Prostate gland (tissue), 2 donors: ENCODE measurements around the gene ZNF609.

ENCODE experiments used
- CTCF ChIP-seq, 4 experiments: fragments of 200-600 bp in 2 of 4; fragments of 450-650 bp in 2 of 4; sonication (generic) in 2 of 4; IDR thresholded peaks; 1 replicate in 3 of 4; 2 replicates in 1 of 4; pipeline ENCODE4 v1.5.1; 2016 to 2019; ENCODE audit warnings: antibody characterized with exemption in 4 of 4, mild to moderate bottlenecking in 2 of 4, moderate library complexity in 2 of 4
- POLR2A ChIP-seq: fragments of 450-650 bp; IDR thresholded peaks from one replicate; pipeline ENCODE4 v1.6.1; 2016; ENCODE audit warnings: antibody characterized with exemption, mild to moderate bottlenecking
- POLR2AphosphoS5 ChIP-seq: sonication (generic); formaldehyde crosslinking; IDR thresholded peaks from one replicate; pipeline ENCODE4 v1.6.1; 2017; ENCODE audit warnings: antibody characterized with exemption

GRCh38 chr15:64629063-64629462, 168.7 kb downstream of the ZNF609 start:
- TF ChIP-seq CTCF (IDR thresholded peaks at IDR 0.05) = no peak
- no peak for TF ChIP-seq POLR2A
- TF ChIP-seq POLR2AphosphoS5 = no peak
